ENCODE data around the gene ZNF492. TPM values are rescaled to one million over a fixed set of nuclear protein-coding genes. Genes with fewer than 3 reads are reported as not detected.

The ZNF492 gene
- total and polyA plus RNA-seq, 2 of the 8 experiments (the other 6 are each of a cell fraction or from before 2014, with no cell fraction given) = not detected

DNA sequence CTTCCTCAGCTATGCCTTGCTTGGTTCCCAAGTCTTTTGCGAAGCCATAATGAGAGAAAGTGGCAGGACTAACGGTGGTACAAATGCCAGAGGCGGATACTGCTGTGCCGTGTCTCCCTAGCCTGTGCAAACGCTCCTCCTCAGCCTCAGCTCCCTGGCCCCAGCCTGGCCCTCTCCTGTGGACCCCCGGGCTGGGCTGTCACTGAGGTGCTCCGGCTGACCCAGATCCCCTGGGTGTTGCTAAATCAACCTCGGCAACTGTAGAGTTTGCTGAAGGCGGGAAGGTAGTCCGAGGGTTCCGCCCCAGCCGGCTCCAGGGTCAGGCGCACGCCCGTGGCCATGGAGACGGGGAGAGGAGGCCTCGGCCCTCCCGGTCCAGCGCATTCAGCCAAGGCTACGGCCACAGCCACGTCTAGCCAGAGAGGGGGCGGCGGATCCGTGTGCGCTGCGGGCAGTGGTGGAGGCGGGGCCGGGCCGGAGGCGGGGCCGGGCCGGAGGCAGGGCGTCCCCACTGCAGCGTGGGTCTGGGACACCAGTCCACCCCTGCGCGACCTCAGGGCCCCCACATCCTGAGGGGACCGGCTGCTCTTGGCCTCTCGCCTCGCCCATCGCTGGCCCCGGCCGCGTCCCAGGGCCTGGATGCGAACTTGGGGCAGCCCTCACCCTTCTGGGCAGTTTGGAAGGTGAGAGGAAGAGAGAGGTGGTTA, 16.4 kb upstream of the ZNF492 start:
- peaks cover 42 to 79% of the 10 kb centered on the region in 2 experiments for H3K9me3 ChIP-seq (ENCODE audit: insufficient read depth in 2 of 2, low read depth in 1 of 2, low read length in 1 of 2)
- H4K5ac ChIP-seq (ENCODE audit: insufficient read length, low read depth, low read length) = no peak overlapping the region
- H3K4ac ChIP-seq (replicated peaks; ENCODE audit: insufficient read length, low read depth, low read length) = no peak overlapping the region
- no peak overlapping the region for H2AFZ ChIP-seq (ENCODE audit: low read length)
- no peak overlapping the region for H2BK120ac ChIP-seq (replicated peaks; ENCODE audit: low read depth, low read length)
- DNase-seq (ENCODE audit: low read depth in 1 of 2, low spot score in 2 of 2) (no peak), FAIRE-seq (no peak)
- no peak overlapping the region for H2BK15ac ChIP-seq (ENCODE audit: low read length)
- H3K23ac ChIP-seq (ENCODE audit: insufficient read length) = no peak overlapping the region
- H3K9ac ChIP-seq (replicated peaks in 1 of 4; ENCODE audit: extremely low read depth in 1 of 4, low read depth in 3 of 4, low read length in 3 of 4) = no peak overlapping the region
- no peak overlapping the region for H3K4me2 ChIP-seq (ENCODE audit: insufficient read depth in 1 of 2, low read depth in 2 of 2, low read length in 2 of 2)
- no peak overlapping the region for H2BK12ac ChIP-seq (ENCODE audit: low read depth, low read length)
- no peak overlapping the region for H4K91ac ChIP-seq (replicated peaks; ENCODE audit: insufficient read length, low read length)
- TF ChIP-seq, protein P1, sequence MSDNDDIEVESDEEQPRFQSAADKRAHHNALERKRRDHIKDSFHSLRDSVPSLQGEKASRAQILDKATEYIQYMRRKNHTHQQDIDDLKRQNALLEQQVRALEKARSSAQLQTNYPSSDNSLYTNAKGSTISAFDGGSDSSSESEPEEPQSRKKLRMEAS (IDR thresholded peaks at IDR 0.05) = no peak
- TF ChIP-seq CBX8 (IDR thresholded peaks at IDR 0.05; ENCODE audit: borderline replicate concordance, low read depth, low read length) = no peak
- TF ChIP-seq TCF12 (IDR thresholded peaks at IDR 0.05; ENCODE audit: low read depth, low read length) = no peak
- no peak for TF ChIP-seq TAF1 (IDR thresholded peaks at IDR 0.05; ENCODE audit: low read depth, low read length)
- no peak for TF ChIP-seq CBX5 (IDR thresholded peaks at IDR 0.05; ENCODE audit: low read depth, low read length)
- no peak overlapping the region for H4K8ac ChIP-seq (ENCODE audit: extremely low read depth, insufficient read depth, low read length)
- no peaks in the 10 kb centered on the region for H4K20me1 ChIP-seq (replicated peaks in 1 of 2; ENCODE audit: control insufficient read depth in 1 of 2, insufficient read depth in 2 of 2, low read length in 2 of 2)
- H3K27me3 ChIP-seq (replicated peaks in 1 of 4; ENCODE audit: control insufficient read depth in 3 of 4, extremely low read depth in 1 of 4, insufficient read depth in 3 of 4, low read length in 3 of 4) = no peaks in the 10 kb centered on the region
- no peak overlapping the region for H2BK5ac ChIP-seq (ENCODE audit: low read depth, low read length)
- H3K23me2 ChIP-seq (ENCODE audit: low read depth, low read length) = no peaks in the 10 kb centered on the region
- no peak overlapping the region for H3K18ac ChIP-seq (ENCODE audit: extremely low read depth, low read length)
- H2AK5ac ChIP-seq (ENCODE audit: low read depth, low read length) = no peak overlapping the region
- H3K14ac ChIP-seq (ENCODE audit: insufficient read length) = no peak overlapping the region
- WGBS, 2 experiments (ENCODE audit: extremely low coverage in 1 of 2, insufficient coverage in 1 of 2, insufficient read length in 1 of 2, insufficient replicate concordance in 2 of 2, low coverage in 1 of 2, low lambda C conversion rate in 2 of 2, missing lambda C conversion rate in 1 of 2) = 90% methylated on average over 21 of the region's 44 CpGs; no CpG with 5 or more reads in 1 of the 2 experiments
- no peak overlapping the region for H3K27ac ChIP-seq (ENCODE audit: low read depth, low read length)
- H3K4me3 ChIP-seq (ENCODE audit: extremely low read depth in 1 of 4, insufficient read depth in 2 of 4, low read depth in 3 of 4, low read length in 4 of 4) = no peak overlapping the region
- ChIA-PET CTCF (ENCODE audit: partially characterized antibody) (interaction anchor here (1.1 kb wide), 1 partner anchor 9 kb away, joined by 3 read pairs; no protein-coding TSS in a partner anchor), POLR2A (ENCODE audit: partially characterized antibody) (no interaction called here)
- H2BK20ac ChIP-seq (ENCODE audit: low read length) = no peak overlapping the region
- H3K36me3 ChIP-seq (ENCODE audit: control insufficient read depth in 2 of 4, insufficient read depth in 4 of 4, low read length in 3 of 4) = no peaks in the 10 kb centered on the region
- H3K79me2 ChIP-seq (ENCODE audit: control insufficient read depth in 1 of 2, insufficient read depth in 2 of 2, low read length in 2 of 2) = no peaks in the 10 kb centered on the region
- H3K4me1 ChIP-seq (replicated peaks in 1 of 4; ENCODE audit: control insufficient read depth in 3 of 4, insufficient read depth in 4 of 4, low read length in 3 of 4) = no peaks in the 10 kb centered on the region
- H3K79me1 ChIP-seq (ENCODE audit: low read depth, low read length) = no peaks in the 10 kb centered on the region
- H3K56ac ChIP-seq (replicated peaks; ENCODE audit: insufficient read length, low read depth, low read length) = no peak overlapping the region

Data from H1 (cell line).